Stimulated activated CD4-positive, alpha-beta T cell treated with anti-CD3 and anti-CD28 coated beads, Interleukin-4, amount 100 ng/mL, for 48 hours (primary cell): ENCODE data around the gene TOM1L2.
A peak's percentile ranks its signal among the peaks of the same experiment; 100 is the strongest.
"Not testable (repeated sequence)": the region's sequence is repeated elsewhere in the genome, so short reads cannot be mapped to it uniquely, and the experiment has no call there.

Experiments used
- DNase-seq, 2 donors: peaks; one replicate each; pipeline ENCODE4 v3.0.0-alpha.2; 2020; ENCODE audit warnings: low read depth in 2 of 2

The TOM1L2 gene

GRCh38 chr17:17972126-17972951, at the start of gene TOM1L2, which contains the start of gene DRC3:
TOM1L2 (minus strand) TSS chr17:17972400; CDS start chr17:17972313, 87 bp downstream.
DRC3 (plus strand) TSS chr17:17972862; CDS start chr17:17977599, 4,737 bp downstream.
- peak; percentile 99 to 100 for DNase-seq

- no peak for DNase-seq
Measured at GRCh38 chr17:18021372-18021771, 49.2 kb upstream of the TOM1L2 start.

- DNase-seq, result no peak
Measured at GRCh38 chr17:18020971-18021370, 48.8 kb upstream of the TOM1L2 start.

- DNase-seq, result no peak
Measured at GRCh38 chr17:18019838-18020154, 47.6 kb upstream of the TOM1L2 start.

- no peak for DNase-seq
Measured at GRCh38 chr17:18018411-18018921, 46.3 kb upstream of the TOM1L2 start.

- DNase-seq, result no peak
Measured at GRCh38 chr17:18017958-18018357, 45.8 kb upstream of the TOM1L2 start.

GRCh38 chr17:18016426-18016825, 44.2 kb upstream of the TOM1L2 start:
- DNase-seq, result no peak

- DNase-seq, result no peak
Measured at GRCh38 chr17:18015593-18015992, 43.4 kb upstream of the TOM1L2 start.

GRCh38 chr17:18014006-18014405, 41.8 kb upstream of the TOM1L2 start:
- no peak for DNase-seq

- no peak for DNase-seq
Measured at GRCh38 chr17:18011286-18011685, 39.1 kb upstream of the TOM1L2 start.

GRCh38 chr17:18009609-18010420, 37.6 kb upstream of the TOM1L2 start:
- DNase-seq, result no peak

GRCh38 chr17:18008496-18009268, 36.5 kb upstream of the TOM1L2 start:
- DNase-seq, result no peak

GRCh38 chr17:18006495-18007239, 34.5 kb upstream of the TOM1L2 start:
- DNase-seq, result no peak

GRCh38 chr17:18005496-18005895, 33.3 kb upstream of the TOM1L2 start:
- DNase-seq, result no peak

- no peak for DNase-seq
Measured at GRCh38 chr17:18004884-18005305, 32.7 kb upstream of the TOM1L2 start.

- no peak for DNase-seq
Measured at GRCh38 chr17:18004345-18004744, 32.1 kb upstream of the TOM1L2 start.

GRCh38 chr17:18002171-18002570, 30.0 kb upstream of the TOM1L2 start:
- DNase-seq, result no peak

- DNase-seq, result no peak
Measured at GRCh38 chr17:18000030-18000408, 27.8 kb upstream of the TOM1L2 start.

GRCh38 chr17:17999364-18000029, 27.3 kb upstream of the TOM1L2 start:
- no peak for DNase-seq

- no peak for DNase-seq
Measured at GRCh38 chr17:17998934-17999333, 26.7 kb upstream of the TOM1L2 start.

GRCh38 chr17:17995887-17996286, 23.7 kb upstream of the TOM1L2 start:
- DNase-seq, result not testable (repeated sequence)
